Left renal cortex interstitium (tissue), 4 donors: ENCODE measurements around the gene CACNA2D3. TPM values are rescaled to one million over a fixed set of nuclear protein-coding genes. Genes with fewer than 3 reads are reported as not detected.
"Not testable (repeated sequence)": the region's sequence is repeated elsewhere in the genome, so short reads cannot be mapped to it uniquely, and the experiment has no call there.

Source experiments
- DNase-seq, 4 donors: peaks; one replicate each; pipeline ENCODE4 v3.0.0-alpha.2; 2013; ENCODE audit warnings: low read depth in 4 of 4, low spot score in 2 of 4, missing footprints in 1 of 4
- polyA plus RNA-seq, 4 donors: library from polyadenylated mRNA; unstranded; fragments of 120-200 nt; gene quantifications; one replicate each; pipeline ENCODE4 v1.2.1, GENCODE V29; 2013; ENCODE audit not compliant: insufficient read length in 4 of 4

CACNA2D3 gene
- polyA plus RNA-seq, 4 donors = 1.2 to 2.1 (median 1.5) TPM

- no peak for DNase-seq
These were observed 310.6 kb downstream of the CACNA2D3 start for GRCh38 chr3:54432975-54433374.

- DNase-seq = peak in 1 of 4 donors; percentile 8
These were observed 311.5 kb downstream of the CACNA2D3 start for GRCh38 chr3:54433846-54434245.

- no peak for DNase-seq
These were observed 312.4 kb downstream of the CACNA2D3 start for GRCh38 chr3:54434756-54435155.

GRCh38 chr3:54437271-54437670 lies 314.9 kb downstream of the CACNA2D3 start:
- DNase-seq = no peak

GRCh38 chr3:54443561-54444161 lies 321.3 kb downstream of the CACNA2D3 start:
- DNase-seq = no peak

GRCh38 chr3:54445630-54446029 lies 323.3 kb downstream of the CACNA2D3 start:
- DNase-seq = no peak

GRCh38 chr3:54447427-54447826 lies 325.1 kb downstream of the CACNA2D3 start:
- DNase-seq = no peak

- DNase-seq = no peak
These were observed 332.5 kb downstream of the CACNA2D3 start for GRCh38 chr3:54454806-54455205.

GRCh38 chr3:54458357-54458756 lies 336.0 kb downstream of the CACNA2D3 start:
- no peak for DNase-seq

- not testable (repeated sequence) for DNase-seq
These were observed 342.2 kb downstream of the CACNA2D3 start for GRCh38 chr3:54464554-54464953.

GRCh38 chr3:54476891-54477290 lies 354.5 kb downstream of the CACNA2D3 start:
- DNase-seq = no peak

GRCh38 chr3:54481606-54482365 lies 359.4 kb downstream of the CACNA2D3 start:
- DNase-seq = no peak

- DNase-seq = no peak
These were observed 362.0 kb downstream of the CACNA2D3 start for GRCh38 chr3:54484334-54484733.

GRCh38 chr3:54486317-54486716 lies 364.0 kb downstream of the CACNA2D3 start:
- DNase-seq = no peak

GRCh38 chr3:54488297-54488696 lies 365.9 kb downstream of the CACNA2D3 start:
- no peak for DNase-seq

GRCh38 chr3:54494209-54494608 lies 371.9 kb downstream of the CACNA2D3 start:
- DNase-seq = no peak

GRCh38 chr3:54506603-54507002 lies 384.3 kb downstream of the CACNA2D3 start:
- DNase-seq = no peak

GRCh38 chr3:54507876-54508460 lies 385.6 kb downstream of the CACNA2D3 start:
- DNase-seq = no peak

- no peak for DNase-seq
These were observed 388.2 kb downstream of the CACNA2D3 start for GRCh38 chr3:54510506-54510905.

- DNase-seq = no peak
These were observed 389.5 kb downstream of the CACNA2D3 start for GRCh38 chr3:54511766-54512365.

- no peak for DNase-seq
These were observed 391.7 kb downstream of the CACNA2D3 start for GRCh38 chr3:54514006-54514405.
